ENCODE data around the gene NT5C3A.

The NT5C3A gene

DNA sequence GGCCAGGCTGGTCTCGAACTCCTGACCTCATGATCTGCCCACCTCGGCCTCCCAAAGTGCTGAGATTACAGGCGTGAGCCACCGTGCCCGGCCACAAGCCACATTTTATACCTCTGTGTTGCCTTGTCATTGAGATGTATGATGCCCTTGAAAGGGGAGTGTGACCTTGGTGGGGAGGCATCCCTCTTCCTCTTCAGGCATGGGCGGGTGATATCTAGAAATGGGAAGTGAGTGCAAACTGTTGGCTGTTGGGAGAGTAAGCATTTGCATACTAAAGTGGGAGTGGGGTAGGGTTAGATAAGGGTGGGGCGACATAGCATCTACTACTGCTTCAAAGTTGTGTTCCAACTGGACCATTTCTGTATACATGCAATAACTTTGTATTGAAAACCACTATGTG, 26.6 kb upstream of the NT5C3A start:
- TF ChIP-seq, protein P1, sequence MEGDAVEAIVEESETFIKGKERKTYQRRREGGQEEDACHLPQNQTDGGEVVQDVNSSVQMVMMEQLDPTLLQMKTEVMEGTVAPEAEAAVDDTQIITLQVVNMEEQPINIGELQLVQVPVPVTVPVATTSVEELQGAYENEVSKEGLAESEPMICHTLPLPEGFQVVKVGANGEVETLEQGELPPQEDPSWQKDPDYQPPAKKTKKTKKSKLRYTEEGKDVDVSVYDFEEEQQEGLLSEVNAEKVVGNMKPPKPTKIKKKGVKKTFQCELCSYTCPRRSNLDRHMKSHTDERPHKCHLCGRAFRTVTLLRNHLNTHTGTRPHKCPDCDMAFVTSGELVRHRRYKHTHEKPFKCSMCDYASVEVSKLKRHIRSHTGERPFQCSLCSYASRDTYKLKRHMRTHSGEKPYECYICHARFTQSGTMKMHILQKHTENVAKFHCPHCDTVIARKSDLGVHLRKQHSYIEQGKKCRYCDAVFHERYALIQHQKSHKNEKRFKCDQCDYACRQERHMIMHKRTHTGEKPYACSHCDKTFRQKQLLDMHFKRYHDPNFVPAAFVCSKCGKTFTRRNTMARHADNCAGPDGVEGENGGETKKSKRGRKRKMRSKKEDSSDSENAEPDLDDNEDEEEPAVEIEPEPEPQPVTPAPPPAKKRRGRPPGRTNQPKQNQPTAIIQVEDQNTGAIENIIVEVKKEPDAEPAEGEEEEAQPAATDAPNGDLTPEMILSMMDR (IDR thresholded peaks at IDR 0.05; ENCODE audit: extremely low read depth, missing control alignments): no peak
- DNase-seq (ENCODE audit: low spot score): no peak

DNA sequence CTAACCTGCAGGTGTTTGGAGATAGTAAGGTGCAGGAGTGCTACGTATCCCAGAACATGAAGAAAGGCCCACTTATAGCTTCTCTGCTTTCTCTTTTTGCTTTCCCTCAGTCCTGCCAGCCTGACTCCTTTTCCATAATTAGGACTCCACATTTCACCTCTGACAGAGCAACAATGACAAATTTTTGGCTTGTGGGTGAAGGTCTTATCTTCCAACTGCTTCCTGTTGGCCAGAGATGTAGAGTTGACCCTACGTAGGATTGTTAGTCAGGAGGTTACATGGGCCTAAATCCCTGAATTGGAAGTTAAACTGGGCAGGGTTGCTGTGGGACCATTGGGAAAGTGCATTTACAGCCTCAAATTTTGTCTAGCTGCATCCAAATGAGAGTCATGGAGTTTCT, 25.3 kb upstream of the NT5C3A start:
- TF ChIP-seq, protein P1 (IDR thresholded peaks at IDR 0.05; ENCODE audit: extremely low read depth, missing control alignments): no peak
- no peak for DNase-seq (ENCODE audit: low spot score)

DNA sequence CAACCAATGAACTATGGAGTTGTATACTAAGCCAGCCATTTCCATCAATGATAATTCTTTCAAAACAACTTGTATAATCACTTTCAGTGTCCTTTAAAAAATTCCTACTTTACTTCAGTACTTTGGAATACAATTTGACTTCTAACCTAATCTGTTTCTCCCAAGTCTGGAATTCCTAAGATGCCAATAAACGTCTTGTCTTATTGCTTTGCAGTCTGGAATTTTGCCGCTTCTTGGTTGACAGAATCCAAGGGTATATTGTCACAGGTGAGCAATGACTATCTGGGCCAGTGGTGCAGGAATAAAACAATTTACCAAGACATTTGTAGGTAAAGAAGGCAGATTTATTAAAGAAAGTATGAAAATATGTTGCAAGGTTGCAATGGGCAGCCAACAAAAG, 24.8 kb upstream of the NT5C3A start:
- TF ChIP-seq, protein P1 (IDR thresholded peaks at IDR 0.05; ENCODE audit: extremely low read depth, missing control alignments): no peak
- no peak for DNase-seq (ENCODE audit: low spot score)

DNA sequence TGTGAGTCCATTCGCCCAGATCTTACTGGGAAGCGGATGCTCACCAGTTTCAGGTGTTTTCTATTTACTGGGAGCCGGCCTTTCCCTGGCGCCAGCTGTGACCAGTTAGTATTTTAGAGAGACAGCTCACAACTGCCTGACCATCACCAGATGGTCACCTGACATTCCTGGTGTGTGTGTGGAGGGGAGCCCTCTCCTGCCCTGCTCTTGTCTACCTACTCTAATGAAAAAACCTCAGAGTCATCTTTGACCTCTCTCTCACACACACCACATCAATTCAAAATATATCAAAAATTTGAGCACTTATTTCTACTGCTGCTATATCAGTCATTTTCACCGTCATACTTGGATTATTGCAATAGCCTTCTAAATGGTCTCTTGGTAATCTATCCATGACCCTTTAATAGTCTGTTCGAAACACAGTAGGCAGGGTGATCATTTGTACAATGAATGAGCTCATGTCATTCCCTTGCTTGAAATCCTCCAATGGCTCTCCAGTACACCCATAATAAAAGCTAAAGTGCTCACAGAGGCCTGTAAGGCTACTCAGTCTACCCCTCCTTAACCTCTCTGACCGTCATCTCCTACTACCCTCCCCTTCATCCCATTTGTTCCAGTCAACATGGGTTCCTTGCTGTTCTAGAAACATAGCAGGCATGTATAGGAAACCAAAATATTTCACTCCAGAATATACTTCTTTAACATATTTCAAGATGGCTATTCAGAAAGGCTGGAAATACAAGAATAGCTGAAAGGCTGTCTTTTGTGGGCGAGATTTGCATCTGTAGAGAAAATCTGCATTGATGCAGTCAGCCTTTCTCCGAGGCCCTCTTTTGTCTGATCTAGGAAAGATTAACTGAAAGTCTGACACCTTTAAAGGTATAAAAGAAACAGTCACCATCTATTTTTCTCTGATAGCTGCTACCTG, 17.5 kb upstream of the NT5C3A start:
- no peak for DNase-seq (ENCODE audit: low spot score)
- TF ChIP-seq, protein P1 (IDR thresholded peaks at IDR 0.05; ENCODE audit: extremely low read depth, missing control alignments): no peak

DNA sequence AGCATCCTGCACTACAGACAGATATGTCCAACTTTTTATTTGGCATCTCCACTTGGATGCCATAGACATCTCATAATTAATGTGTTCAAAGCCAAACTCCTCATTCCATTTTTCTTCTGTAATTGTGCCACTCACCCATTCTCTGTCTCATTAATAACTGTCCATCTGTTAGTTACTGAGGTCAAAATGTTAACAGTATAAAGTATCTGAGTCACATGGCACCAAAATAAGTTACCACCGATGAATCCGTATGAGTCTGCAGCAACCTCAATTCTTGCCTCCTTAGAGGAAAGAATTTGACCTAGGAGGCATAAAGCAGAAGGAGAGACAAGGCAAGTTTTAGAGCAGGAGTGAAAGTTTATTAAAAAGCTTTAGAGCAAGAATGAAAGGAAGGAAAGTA, 16.5 kb upstream of the NT5C3A start:
- TF ChIP-seq, protein P1 (IDR thresholded peaks at IDR 0.05; ENCODE audit: extremely low read depth, missing control alignments): no peak
- DNase-seq (ENCODE audit: low spot score): no peak

DNA sequence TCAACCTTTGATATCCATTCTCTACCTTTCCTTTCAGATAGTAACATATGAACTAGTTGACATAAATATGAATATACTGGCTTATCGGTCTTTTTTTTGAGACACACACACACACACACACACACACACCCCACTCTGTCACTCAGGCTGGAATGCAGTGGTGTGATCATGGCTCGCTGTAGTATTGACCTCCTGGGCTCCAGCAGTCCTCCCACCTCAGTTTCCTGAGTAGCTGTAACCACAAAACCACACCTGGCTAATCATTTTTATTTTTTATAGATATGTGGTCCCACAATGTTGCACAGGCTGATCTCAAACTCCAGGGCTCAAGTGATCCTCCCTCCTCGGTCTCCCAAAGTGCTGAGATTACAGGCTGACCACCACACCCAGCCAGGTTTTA, 14.2 kb upstream of the NT5C3A start:
- no peak for DNase-seq (ENCODE audit: low spot score)

More for the DNA sequence above, 14.2 kb upstream of the NT5C3A start:
- TF ChIP-seq, protein P1 (IDR thresholded peaks at IDR 0.05; ENCODE audit: extremely low read depth, missing control alignments): no peak

Measured in GM20000 (cell line).